HCT116 (cell line): ENCODE data around the gene ALKBH7. TPM values are rescaled to one million over a fixed set of nuclear protein-coding genes. Genes with fewer than 3 reads are reported as not detected.

ENCODE experiments used
- ATAC-seq: fragments of 200-7000 bp; cut with Tn5 transposase; 2 replicates; pipeline ENCODE4 v1.9.1; 2020; ENCODE audit warnings: mild to moderate bottlenecking, moderate library complexity
- BruUV-seq: library from RNA; stranded (reverse); fragments of 400-500 nt; replicated peaks from 2 replicates; lab custom pipeline; 2021; lab: Mats Ljungman, UMichigan
- CTCF ChIA-PET: fragments of 300-600 bp; sonication (Branson Sonifier 250); formaldehyde crosslinking; loops from one replicate; lab custom pipeline; 2021; ENCODE audit warnings: antibody characterized with exemption; lab: Charles Lee
- POLR2A ChIA-PET: fragments of 300-600, 350-600 bp; sonication (Branson Sonifier 250); formaldehyde crosslinking; loops from one replicate; lab custom pipeline; 2021; ENCODE audit warnings: antibody characterized with exemption; lab: Charles Lee
- RAD21 ChIA-PET, 2 experiments: fragments of 300-600 bp; sonication (Branson Sonifier 250); formaldehyde crosslinking; loops; one replicate each; lab custom pipeline; 2023; ENCODE audit warnings: low total read pairs in 2 of 2; ENCODE audit not compliant: uncharacterized antibody in 2 of 2, unreplicated experiment in 2 of 2, low non-redundant PET in 1 of 2; lab: Charles Lee
- DNase-seq: peaks from one replicate; pipeline ENCODE4 v3.0.0-alpha.2; 2010; ENCODE audit warnings: low read depth, low spot score
- H2AFZ ChIP-seq: fragments of 200-600 bp; shearing (Covaris generic), sonication (generic); 2 replicates; pipeline ENCODE4 v1.6.1; 2017; ENCODE audit warnings: low read depth, mixed run types, mixed read lengths, antibody characterized with exemption, low read length; ENCODE audit not compliant: poor library complexity, severe bottlenecking
- H3K27ac ChIP-seq: 2 replicates; pipeline ENCODE4 v1.5.1; 2012; ENCODE audit warnings: low read depth, low read length
- H3K27me3 ChIP-seq: fragments of 200-600 bp; sonication (generic); 2 replicates; pipeline ENCODE4 v1.6.1; 2016; ENCODE audit warnings: mixed run types, low read length, mixed read lengths; ENCODE audit not compliant: insufficient read depth
- H3K36me3 ChIP-seq, 2 experiments: fragments of 200-500 bp in 1 of 2; fragments of 200-600 bp in 1 of 2; sonication (Bioruptor generic) in 1 of 2; sonication (generic) in 1 of 2; 2 replicates each; pipeline versions ENCODE4 v1.5.1 to v1.6.1; 2014 to 2016; ENCODE audit warnings: low read length in 2 of 2, inconsistent platforms in 1 of 2, mixed read lengths in 1 of 2, mixed run types in 1 of 2; ENCODE audit not compliant: insufficient read depth in 2 of 2, control insufficient read depth in 1 of 2
- H3K4me1 ChIP-seq, 2 experiments: fragments of 200-600 bp in 1 of 2; sonication (generic) in 1 of 2; 2 replicates each; pipeline versions ENCODE4 v1.5.1 to v1.6.1; 2012 to 2017; ENCODE audit warnings: low read length in 2 of 2, inconsistent platforms in 1 of 2, mild to moderate bottlenecking in 1 of 2, mixed read lengths in 1 of 2, mixed run types in 1 of 2, moderate library complexity in 1 of 2; ENCODE audit not compliant: insufficient read depth in 2 of 2, control insufficient read depth in 1 of 2
- H3K4me2 ChIP-seq: fragments of 200-600 bp; sonication (generic); 2 replicates; pipeline ENCODE4 v1.6.1; 2017; ENCODE audit warnings: mixed run types, low read length, mixed read lengths
- H3K4me3 ChIP-seq, 2 experiments: fragments of 200-600 bp in 1 of 2; sonication (generic) in 1 of 2; replicated peaks in 1 of 2; 2 replicates each; pipeline ENCODE4 v1.5.1; 2011 to 2016; ENCODE audit warnings: low read length in 2 of 2, control low read depth in 1 of 2, low read depth in 1 of 2, mild to moderate bottlenecking in 1 of 2, mixed read lengths in 1 of 2, mixed run types in 1 of 2
- H3K79me2 ChIP-seq: fragments of 200-600 bp; sonication (generic); 2 replicates; pipeline ENCODE4 v1.6.1; 2017; ENCODE audit warnings: mild to moderate bottlenecking, mixed run types, low read length, moderate library complexity, mixed read lengths; ENCODE audit not compliant: insufficient read depth
- H3K9ac ChIP-seq: fragments of 200-600 bp; sonication (generic); 2 replicates; pipeline ENCODE4 v1.6.1; 2016; ENCODE audit warnings: low read length, mixed read lengths
- H3K9me2 ChIP-seq: fragments of 200-600 bp; sonication (generic), shearing (Covaris generic); 2 replicates; pipeline ENCODE4 v1.6.1; 2017; ENCODE audit warnings: mixed run types, mild to moderate bottlenecking, moderate library complexity; ENCODE audit not compliant: insufficient read depth
- H3K9me3 ChIP-seq, 2 experiments: fragments of 200-500 bp in 1 of 2; fragments of 200-600 bp in 1 of 2; sonication (Bioruptor generic) in 1 of 2; sonication (generic) in 1 of 2; 2 replicates each; pipeline ENCODE4 v1.6.1; 2014 to 2017; ENCODE audit warnings: low read length in 2 of 2, mixed read lengths in 2 of 2, inconsistent platforms in 1 of 2, low read depth in 1 of 2, mild to moderate bottlenecking in 1 of 2, mixed run types in 1 of 2, moderate library complexity in 1 of 2; ENCODE audit not compliant: control insufficient read depth in 1 of 2, insufficient read depth in 1 of 2
- H4K20me1 ChIP-seq: fragments of 200-600 bp; sonication (generic), shearing (Covaris generic); 2 replicates; pipeline ENCODE4 v1.6.1; 2017; ENCODE audit warnings: mixed run types, mild to moderate bottlenecking, moderate library complexity; ENCODE audit not compliant: insufficient read depth
- EGR1 ChIP-seq: IDR thresholded peaks from 2 replicates; pipeline ENCODE4 v1.6.1; 2012; ENCODE audit warnings: low read depth
- ELF1 ChIP-seq: IDR thresholded peaks from 2 replicates; pipeline ENCODE4 v1.6.1; 2012; ENCODE audit warnings: low read depth, borderline replicate concordance
- EZH2 ChIP-seq: fragments of 200-600 bp; sonication (generic); IDR thresholded peaks from 2 replicates; pipeline ENCODE4 v1.6.1; 2017; ENCODE audit warnings: antibody characterized with exemption, mixed run types
- EZH2phosphoT487 ChIP-seq: fragments of 200-600 bp; IDR thresholded peaks from 2 replicates; pipeline ENCODE4 v1.6.1; 2018; ENCODE audit warnings: antibody characterized with exemption, borderline replicate concordance
- FOSL1 ChIP-seq: IDR thresholded peaks from 2 replicates; pipeline ENCODE4 v1.6.1; 2012; ENCODE audit warnings: low read depth
- JUND ChIP-seq: IDR thresholded peaks from 2 replicates; pipeline ENCODE4 v1.6.1; 2012
- POLR2A ChIP-seq: IDR thresholded peaks from 2 replicates; pipeline ENCODE4 v1.7.0; 2011; ENCODE audit warnings: borderline replicate concordance; ENCODE audit not compliant: insufficient read depth, insufficient read length; ENCODE audit errors: extremely low read depth
- POLR2AphosphoS5 ChIP-seq: IDR thresholded peaks from 2 replicates; pipeline ENCODE4 v1.6.1; 2011; ENCODE audit warnings: mild to moderate bottlenecking, low read depth, low read length, moderate library complexity
- SIN3A ChIP-seq: IDR thresholded peaks from 2 replicates; pipeline ENCODE4 v1.6.1; 2012; ENCODE audit warnings: low read depth
- SRF ChIP-seq: IDR thresholded peaks from 2 replicates; pipeline ENCODE4 v1.6.1; 2012; ENCODE audit warnings: low read depth
- TCF7L2 ChIP-seq: IDR thresholded peaks from 2 replicates; pipeline ENCODE4 v1.7.0; 2011; ENCODE audit warnings: borderline replicate concordance, inconsistent platforms; ENCODE audit not compliant: insufficient read depth, insufficient read length; ENCODE audit errors: extremely low read depth
- YY1 ChIP-seq: IDR thresholded peaks from 2 replicates; pipeline ENCODE4 v1.6.1; 2011; ENCODE audit warnings: low read length, low read depth, moderate library complexity, mild to moderate bottlenecking; ENCODE audit not compliant: insufficient replicate concordance; ENCODE audit errors: extremely low read depth
- ZFX ChIP-seq: fragments of 450-650 bp; IDR thresholded peaks from 2 replicates; pipeline ENCODE4 v1.6.1; 2017
- ZNF274 ChIP-seq: fragments of 200-500 bp; sonication (Bioruptor generic); IDR thresholded peaks from 2 replicates; pipeline ENCODE4 v1.6.1; 2014; ENCODE audit warnings: mild to moderate bottlenecking, low read depth, low read length, inconsistent platforms
- intact Hi-C: fragments of 100-400 bp; cut with micrococcal nuclease; formaldehyde crosslinking; loops from 2 replicates; pipeline ENCODE4 v1.10.0; 2022
- total RNA-seq: library from RNA; stranded (reverse); gene quantifications from one replicate; pipeline ENCODE4 v1.2.1, GENCODE V29; 2021; ENCODE audit not compliant: unreplicated experiment
- TF ChIP-seq, protein P1 (sequence below): IDR thresholded peaks from 2 replicates; pipeline ENCODE4 v1.6.1; 2012
- TF ChIP-seq, protein P2 (sequence below): IDR thresholded peaks from 2 replicates; pipeline ENCODE4 v1.6.1; 2012
- TF ChIP-seq, protein P3 (sequence below): IDR thresholded peaks from 2 replicates; pipeline ENCODE4 v1.6.1; 2011; ENCODE audit warnings: mild to moderate bottlenecking, low read length, moderate library complexity; ENCODE audit not compliant: insufficient replicate concordance; ENCODE audit errors: extremely low read depth
- TF ChIP-seq, protein P4 (sequence below), 3 experiments: fragments of 200-600 bp in 1 of 3; sonication (generic) in 1 of 3; IDR thresholded peaks in 2 of 3; conservative IDR thresholded peaks in 1 of 3; 2 replicates each; pipeline ENCODE4 v1.5.1; 2012 to 2017; ENCODE audit warnings: low read depth in 2 of 3, low read length in 2 of 3, antibody characterized with exemption in 1 of 3, borderline replicate concordance in 1 of 3, control low read depth in 1 of 3, mild to moderate bottlenecking in 1 of 3, mixed read lengths in 1 of 3, mixed run types in 1 of 3, moderate library complexity in 1 of 3; ENCODE audit not compliant: insufficient read depth in 1 of 3

Gene ALKBH7
- total RNA-seq, 1 experiment from 2014 or later = 57.1 TPM

DNA sequence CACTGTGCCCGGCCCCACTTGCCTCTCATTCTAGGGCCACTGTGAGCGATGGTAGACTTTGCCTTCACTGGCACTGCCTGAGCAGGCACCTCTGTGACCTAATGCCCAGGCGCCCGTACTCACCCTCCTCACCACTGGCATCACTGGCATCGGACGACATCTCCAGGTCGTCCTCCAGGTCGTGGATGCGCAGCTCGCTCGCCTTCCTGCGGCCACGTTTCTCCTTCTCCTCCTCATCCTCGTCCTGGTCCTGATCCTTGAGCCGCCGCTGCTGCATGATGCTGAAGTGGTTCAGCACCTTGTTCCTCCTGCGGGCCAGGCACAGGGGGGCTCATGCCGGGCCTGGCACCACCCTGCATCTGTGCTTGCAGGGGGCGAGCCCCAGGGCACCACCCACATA, 10.6 kb downstream of the ALKBH7 start:
- ChIA-PET RAD21 (no interaction called here), CTCF (no interaction called here), POLR2A (interaction anchor here (0.9 kb wide), 1 partner anchor 10 kb away, joined by 3 read pairs; the partner anchor contains the start of gene GTF2F1)
- Histone ChIP-seq H4K20me1 (no peaks in the 10 kb centered on the region), H3K27me3 (no peaks in the 10 kb centered on the region), H3K36me3 (peaks cover 31 to 41% of the 10 kb centered on the region in 2 experiments; a peak in 3 of 4 replicates), H3K9me2 (no peaks in the 10 kb centered on the region), H3K4me3 (no peak overlapping the region), H3K4me2 (no peak overlapping the region), H3K9me3 (no peaks in the 10 kb centered on the region), H3K4me1 (no peaks in the 10 kb centered on the region), H3K27ac (no peak overlapping the region), H3K79me2 (peaks cover 5% of the 10 kb centered on the region; the same call in 1 of the 2 replicates), H2AFZ (no peak overlapping the region), H3K9ac (no peak overlapping the region)
- intact Hi-C loops = no loop called here
- TF ChIP-seq, protein P1, sequence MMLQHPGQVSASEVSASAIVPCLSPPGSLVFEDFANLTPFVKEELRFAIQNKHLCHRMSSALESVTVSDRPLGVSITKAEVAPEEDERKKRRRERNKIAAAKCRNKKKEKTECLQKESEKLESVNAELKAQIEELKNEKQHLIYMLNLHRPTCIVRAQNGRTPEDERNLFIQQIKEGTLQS = no peak
- TF ChIP-seq TCF7L2 = no peak
- TF ChIP-seq ZNF274 = no peak
- TF ChIP-seq EZH2 = no peak
- no peak for TF ChIP-seq SRF
- TF ChIP-seq ZFX = no peak
- TF ChIP-seq JUND = no peak
- TF ChIP-seq SIN3A = no peak
- no peak for TF ChIP-seq POLR2AphosphoS5
- no peak for TF ChIP-seq POLR2A
- no peak for TF ChIP-seq ELF1
- TF ChIP-seq, protein P2, sequence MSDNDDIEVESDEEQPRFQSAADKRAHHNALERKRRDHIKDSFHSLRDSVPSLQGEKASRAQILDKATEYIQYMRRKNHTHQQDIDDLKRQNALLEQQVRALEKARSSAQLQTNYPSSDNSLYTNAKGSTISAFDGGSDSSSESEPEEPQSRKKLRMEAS = no peak
- TF ChIP-seq EGR1 = no peak
- no peak for TF ChIP-seq EZH2phosphoT487
- TF ChIP-seq YY1 = no peak
- TF ChIP-seq, protein P3, sequence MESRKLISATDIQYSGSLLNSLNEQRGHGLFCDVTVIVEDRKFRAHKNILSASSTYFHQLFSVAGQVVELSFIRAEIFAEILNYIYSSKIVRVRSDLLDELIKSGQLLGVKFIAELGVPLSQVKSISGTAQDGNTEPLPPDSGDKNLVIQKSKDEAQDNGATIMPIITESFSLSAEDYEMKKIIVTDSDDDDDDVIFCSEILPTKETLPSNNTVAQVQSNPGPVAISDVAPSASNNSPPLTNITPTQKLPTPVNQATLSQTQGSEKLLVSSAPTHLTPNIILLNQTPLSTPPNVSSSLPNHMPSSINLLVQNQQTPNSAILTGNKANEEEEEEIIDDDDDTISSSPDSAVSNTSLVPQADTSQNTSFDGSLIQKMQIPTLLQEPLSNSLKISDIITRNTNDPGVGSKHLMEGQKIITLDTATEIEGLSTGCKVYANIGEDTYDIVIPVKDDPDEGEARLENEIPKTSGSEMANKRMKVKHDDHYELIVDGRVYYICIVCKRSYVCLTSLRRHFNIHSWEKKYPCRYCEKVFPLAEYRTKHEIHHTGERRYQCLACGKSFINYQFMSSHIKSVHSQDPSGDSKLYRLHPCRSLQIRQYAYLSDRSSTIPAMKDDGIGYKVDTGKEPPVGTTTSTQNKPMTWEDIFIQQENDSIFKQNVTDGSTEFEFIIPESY = no peak
- no peak for TF ChIP-seq FOSL1
- TF ChIP-seq, protein P4, sequence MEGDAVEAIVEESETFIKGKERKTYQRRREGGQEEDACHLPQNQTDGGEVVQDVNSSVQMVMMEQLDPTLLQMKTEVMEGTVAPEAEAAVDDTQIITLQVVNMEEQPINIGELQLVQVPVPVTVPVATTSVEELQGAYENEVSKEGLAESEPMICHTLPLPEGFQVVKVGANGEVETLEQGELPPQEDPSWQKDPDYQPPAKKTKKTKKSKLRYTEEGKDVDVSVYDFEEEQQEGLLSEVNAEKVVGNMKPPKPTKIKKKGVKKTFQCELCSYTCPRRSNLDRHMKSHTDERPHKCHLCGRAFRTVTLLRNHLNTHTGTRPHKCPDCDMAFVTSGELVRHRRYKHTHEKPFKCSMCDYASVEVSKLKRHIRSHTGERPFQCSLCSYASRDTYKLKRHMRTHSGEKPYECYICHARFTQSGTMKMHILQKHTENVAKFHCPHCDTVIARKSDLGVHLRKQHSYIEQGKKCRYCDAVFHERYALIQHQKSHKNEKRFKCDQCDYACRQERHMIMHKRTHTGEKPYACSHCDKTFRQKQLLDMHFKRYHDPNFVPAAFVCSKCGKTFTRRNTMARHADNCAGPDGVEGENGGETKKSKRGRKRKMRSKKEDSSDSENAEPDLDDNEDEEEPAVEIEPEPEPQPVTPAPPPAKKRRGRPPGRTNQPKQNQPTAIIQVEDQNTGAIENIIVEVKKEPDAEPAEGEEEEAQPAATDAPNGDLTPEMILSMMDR (IDR thresholded peaks at IDR 0.05 in 2 of 3, conservative IDR thresholded peaks at IDR 0.05 in 1 of 3; ENCODE audit: borderline replicate concordance in 1 of 3, insufficient read depth in 1 of 3, low read depth in 2 of 3, low read length in 2 of 3) = no peak
- BruUV-seq = no TSS peak
- no peak for ATAC-seq
- no peak for DNase-seq
